NCI-H526 treated with DMSO at 0.1 percent for 48 hours (cell line): ENCODE results near the gene PHACTR3.

ENCODE experiments used
- DNase-seq: peaks from one replicate; lab custom pipeline; 2025; lab: John Stamatoyannopoulos, UW

PHACTR3 gene

GRCh38 chr20:59816146-59816738 lies 211.9 kb downstream of the PHACTR3 start:
- no peak for DNase-seq

- no peak for DNase-seq
These were observed 213.1 kb downstream of the PHACTR3 start for GRCh38 chr20:59817406-59817805.

DNA sequence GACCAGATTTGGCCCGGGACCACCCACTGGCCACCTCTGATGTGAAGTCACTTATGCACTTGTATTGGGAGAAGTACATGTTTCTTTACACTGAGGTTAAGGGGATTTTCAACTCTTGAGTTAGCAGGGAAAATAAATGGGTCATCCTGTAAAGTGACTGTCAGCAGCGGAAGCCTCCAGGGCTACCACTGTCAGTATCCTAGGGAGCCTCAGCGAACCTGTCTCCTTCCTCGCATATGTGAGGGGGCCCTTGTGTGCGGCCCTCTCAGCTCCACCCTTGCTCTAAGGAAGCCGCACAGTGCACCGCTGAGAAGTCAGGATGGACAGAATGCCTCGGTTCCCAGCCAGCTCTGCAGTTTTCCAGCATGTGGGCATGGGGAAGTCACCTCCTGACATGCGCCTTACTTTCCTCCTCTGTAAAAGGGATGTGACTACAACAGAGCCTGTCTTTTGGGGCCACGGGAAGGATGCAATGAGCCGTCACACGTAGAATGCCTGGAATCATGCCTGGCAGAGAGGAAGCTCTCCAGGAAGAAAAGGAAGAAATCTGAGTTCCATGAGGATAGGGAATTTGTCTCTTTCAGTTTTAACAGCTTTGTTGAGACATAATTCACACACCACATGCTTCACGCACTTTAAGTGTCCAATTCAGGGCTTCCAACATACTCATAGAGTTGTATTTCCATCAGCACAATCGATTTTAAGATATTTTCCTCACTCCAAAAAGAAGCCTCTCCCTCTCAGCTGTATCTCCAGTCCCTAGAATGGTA lies 213.7 kb downstream of the PHACTR3 start:
- no peak for DNase-seq

DNA sequence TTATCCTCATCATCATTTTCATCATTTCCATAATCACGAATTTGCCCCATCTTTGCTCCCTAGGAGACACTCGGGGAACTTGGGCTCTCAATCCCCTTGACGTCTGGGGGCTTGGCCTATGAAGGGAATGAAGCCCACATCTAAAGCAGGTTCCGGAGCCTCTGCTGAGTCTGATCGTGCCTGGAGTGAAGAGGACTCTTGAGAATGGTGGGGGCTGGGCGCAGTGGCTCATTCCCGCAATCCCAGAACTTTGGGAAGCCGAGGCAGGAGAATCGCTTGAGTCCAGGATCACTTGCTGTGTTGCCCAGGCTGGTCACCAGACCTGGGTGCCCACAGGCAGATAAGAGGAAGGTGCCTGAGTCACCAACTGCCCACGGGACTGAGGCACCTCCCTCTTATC lies 214.6 kb downstream of the PHACTR3 start:
- no peak for DNase-seq

DNA sequence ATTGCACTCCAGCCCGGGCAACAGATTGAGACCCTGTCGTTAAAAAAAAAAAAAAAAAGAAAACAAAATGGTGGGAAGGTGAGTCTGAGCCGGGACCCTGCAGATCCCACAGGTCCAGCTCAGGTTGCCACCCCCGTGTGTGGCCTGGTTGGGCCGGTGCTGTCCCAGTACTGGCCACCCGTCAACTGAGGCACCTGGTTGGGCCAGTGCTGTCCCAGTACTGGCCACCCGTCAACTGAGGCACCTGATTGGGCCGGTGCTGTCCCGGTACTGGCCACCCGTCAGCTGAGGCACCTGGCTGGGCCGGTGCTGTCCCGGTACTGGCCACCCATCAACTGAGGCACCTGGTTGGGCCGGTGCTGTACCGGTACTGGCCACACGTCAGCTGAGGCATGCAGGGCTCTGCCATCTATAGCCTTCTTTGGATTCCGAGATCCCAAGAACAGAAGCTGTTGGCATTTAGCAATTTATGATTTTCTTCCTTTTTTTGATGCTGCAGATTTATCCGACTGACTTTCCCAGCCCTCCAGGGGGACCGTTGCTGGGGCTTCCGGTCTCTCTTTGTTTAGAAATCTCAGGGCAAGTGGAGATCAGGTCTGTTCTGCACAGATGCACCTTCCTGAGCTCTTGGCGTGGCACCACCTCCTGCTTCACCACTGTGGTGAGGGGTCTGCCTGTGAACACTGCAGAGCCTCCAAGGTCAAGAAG lies 215.3 kb downstream of the PHACTR3 start:
- no peak for DNase-seq

DNA sequence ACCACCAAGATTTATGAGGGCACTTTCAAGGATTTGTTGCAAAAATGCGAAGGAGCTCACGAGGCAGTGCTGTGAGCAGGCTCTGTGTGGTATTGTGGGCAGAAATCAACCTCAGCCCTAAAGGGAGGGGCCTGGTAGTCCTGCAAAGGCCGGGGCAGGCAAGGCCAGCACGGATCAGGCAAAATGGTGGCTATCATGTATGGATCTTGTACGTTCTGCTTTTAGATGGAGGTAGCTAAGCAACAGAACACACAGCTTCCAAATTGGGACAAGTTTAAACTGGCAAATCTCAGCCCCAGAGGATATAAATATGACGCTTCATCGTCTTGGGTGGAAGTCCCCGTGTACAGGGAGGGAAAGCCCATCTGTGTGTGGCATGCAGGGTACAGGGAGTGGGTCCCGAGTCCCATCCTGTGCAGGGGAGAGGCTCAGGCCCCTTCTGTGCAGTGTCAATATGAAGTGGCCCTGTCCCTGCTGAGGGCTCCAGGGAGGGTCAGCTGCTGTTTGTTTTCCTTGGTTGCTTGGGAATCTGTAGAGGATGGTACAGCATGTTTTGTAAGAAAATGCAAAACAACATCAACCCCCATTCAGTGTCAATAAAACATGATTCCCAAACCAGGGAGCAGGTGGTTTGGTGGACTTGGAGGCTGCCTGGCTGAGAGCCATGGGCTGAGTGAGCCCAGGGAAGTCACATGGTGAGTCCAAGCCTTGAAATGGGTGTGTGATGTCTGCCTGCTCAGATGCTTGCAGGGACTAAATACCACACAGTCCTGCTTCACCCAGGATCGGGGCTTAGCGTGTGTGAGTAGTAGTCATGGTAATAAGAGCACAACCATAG lies 216.1 kb downstream of the PHACTR3 start:
- peak; percentile 61 for DNase-seq

DNA sequence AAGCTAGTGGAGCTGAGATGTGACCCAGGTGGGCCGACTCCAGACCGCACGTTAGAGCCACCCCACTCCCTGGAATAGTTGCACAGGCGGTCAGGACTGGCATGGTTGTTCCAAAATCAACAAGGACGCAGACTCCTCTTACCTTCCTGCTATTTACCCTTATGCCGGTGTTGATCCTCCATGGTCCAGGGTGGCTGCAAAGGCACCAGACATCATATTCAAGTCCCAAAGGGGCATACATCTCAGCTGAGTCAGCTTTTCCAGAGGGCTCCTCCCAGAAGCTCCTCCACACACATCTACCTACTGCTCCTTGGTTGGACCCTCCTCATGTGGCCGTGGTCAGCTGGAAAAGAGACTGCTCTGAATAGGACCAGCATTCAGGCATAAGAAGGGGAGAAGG lies 216.9 kb downstream of the PHACTR3 start:
- DNase-seq = no peak

- DNase-seq = no peak
These were observed 217.4 kb downstream of the PHACTR3 start for GRCh38 chr20:59821788-59822187.

GRCh38 chr20:59822291-59823029 lies 218.1 kb downstream of the PHACTR3 start:
- no peak for DNase-seq

GRCh38 chr20:59823030-59823423 lies 218.7 kb downstream of the PHACTR3 start:
- DNase-seq = no peak

- no peak for DNase-seq
These were observed 219.3 kb downstream of the PHACTR3 start for GRCh38 chr20:59823491-59824259.

DNA sequence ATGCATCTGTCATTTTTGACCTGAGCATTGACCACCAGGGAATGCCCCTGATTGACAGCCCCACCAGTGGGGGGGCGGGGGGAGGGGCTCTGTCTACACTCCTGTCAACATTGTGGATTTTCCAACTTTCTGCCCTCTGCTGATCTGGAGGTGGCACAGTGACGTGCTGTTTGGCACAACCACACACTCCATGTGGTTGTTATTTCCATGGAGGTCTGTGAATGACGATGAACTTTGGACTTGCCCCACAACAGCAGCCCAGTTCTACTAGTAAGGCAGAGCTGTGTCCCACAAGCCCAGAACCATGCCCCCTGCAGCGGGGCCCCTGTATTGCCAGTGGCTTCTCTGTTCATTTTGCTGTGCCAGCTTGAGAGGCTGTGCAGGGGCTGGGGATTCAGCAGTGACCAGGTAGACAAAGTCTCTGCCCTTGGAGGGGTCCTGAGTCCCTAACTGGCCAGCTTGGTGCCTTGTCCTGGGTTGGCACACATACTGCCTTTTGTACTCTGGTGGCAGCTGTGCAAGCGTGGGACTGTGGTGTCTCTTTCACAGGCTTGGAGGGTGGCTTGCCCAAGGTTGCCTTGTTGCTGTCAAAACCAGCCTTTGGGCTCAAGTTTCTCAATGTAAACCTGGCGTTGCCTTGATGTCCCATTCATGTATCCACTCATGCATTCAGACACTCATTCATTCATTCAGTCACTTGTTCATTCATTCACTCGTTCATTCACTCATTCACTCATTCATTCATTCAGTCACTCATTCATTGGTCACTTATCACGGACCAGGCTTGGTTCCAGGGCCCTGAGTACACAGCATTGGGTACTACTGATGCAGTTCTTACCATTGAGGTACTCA lies 220.6 kb downstream of the PHACTR3 start:
- DNase-seq = no peak

DNA sequence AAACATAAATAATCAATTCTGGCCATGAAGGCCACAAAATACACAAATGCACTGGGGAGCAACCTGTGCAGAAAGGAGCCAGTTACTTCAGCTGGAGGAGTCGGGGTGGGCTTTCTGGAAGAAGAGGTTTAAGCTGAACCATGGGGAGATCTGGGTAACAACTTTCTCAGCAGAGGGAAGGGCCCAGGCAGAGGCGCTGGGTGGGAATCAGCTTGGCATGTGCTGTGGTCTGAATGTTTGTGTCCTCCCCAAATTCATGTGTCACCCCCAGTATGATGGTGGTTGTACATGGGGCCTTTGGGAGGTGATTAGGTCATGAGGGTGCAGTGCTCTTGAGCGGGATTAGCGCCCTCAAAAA lies 221.2 kb downstream of the PHACTR3 start:
- DNase-seq = no peak

DNA sequence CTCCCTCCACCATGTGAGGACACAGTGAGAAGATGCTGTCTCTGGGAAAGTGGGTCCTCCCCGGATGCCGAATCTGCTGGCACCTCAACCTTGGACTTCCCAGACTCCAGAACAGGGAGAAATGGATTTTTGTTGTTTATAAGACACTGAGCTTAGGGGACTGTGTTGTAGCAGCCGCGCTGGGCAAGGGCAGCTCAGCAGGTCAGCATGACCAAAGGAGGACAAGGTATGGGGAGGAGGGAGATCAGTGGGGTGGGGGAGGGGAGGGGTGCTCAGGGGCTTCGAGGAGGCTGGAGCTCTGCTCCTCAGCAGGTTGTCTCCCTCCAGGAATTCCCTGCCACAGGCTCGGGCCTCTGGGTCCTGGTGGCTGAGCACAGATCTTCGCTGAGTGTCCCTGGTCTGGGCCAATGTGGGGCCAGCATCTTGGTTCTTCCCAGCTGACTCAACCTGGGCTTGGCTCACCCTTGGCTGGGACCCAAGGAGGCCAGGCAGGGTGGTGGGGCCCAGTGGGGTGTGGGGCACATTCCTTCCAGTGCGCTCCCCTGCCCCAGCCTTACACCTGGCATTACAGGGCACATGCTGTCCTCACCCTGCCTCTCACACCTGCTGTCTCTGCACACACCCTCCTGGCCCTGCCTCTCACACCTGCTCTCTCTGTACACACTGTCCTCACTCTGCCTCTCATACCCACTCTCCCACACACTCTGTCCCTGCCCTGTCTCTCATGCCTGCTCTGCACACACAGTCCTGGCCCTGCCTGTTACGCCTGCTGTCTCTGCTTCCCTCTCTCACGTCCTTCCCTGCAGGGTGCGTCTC lies 221.8 kb downstream of the PHACTR3 start:
- DNase-seq = peak; percentile 77

- DNase-seq = no peak
These were observed 223.1 kb downstream of the PHACTR3 start for GRCh38 chr20:59827138-59828056.

- no peak for DNase-seq
These were observed 224.0 kb downstream of the PHACTR3 start for GRCh38 chr20:59828125-59829053.
